DOHH2 (cell line): Measurements from ENCODE around the gene CCDC180.
"Not testable (repeated sequence)": the region's sequence is repeated elsewhere in the genome, so short reads cannot be mapped to it uniquely, and the experiment has no call there.

ENCODE experiments used
- H3F3A ChIP-seq: fragments of 200-600 bp; sonication (generic), shearing (Covaris generic); 2 replicates; pipeline ENCODE4 v1.6.0; 2016; ENCODE audit warnings: antibody characterized with exemption, mild to moderate bottlenecking; ENCODE audit not compliant: control insufficient read depth, insufficient read depth
- H3K27ac ChIP-seq: fragments of 200-600 bp; sonication (generic); 2 replicates; pipeline ENCODE4 v1.5.1; 2014; ENCODE audit warnings: low read depth, mild to moderate bottlenecking, low read length, moderate library complexity
- H3K27me3 ChIP-seq: fragments of 200-600 bp; sonication (generic); 2 replicates; pipeline ENCODE4 v1.6.1; 2014; ENCODE audit warnings: mild to moderate bottlenecking, low read length, mixed read lengths; ENCODE audit not compliant: control insufficient read depth
- H3K36me3 ChIP-seq: fragments of 200-600 bp; sonication (generic); 2 replicates; pipeline ENCODE4 v1.6.1; 2014; ENCODE audit warnings: mild to moderate bottlenecking, low read length, moderate library complexity, mixed read lengths; ENCODE audit not compliant: control insufficient read depth
- H3K4me1 ChIP-seq: fragments of 200-600 bp; sonication (generic); 2 replicates; pipeline ENCODE4 v1.6.1; 2014; ENCODE audit warnings: mild to moderate bottlenecking, low read length, mixed read lengths; ENCODE audit not compliant: control insufficient read depth
- H3K4me2 ChIP-seq: fragments of 200-600 bp; sonication (generic); 2 replicates; pipeline ENCODE4 v1.6.0; 2014; ENCODE audit warnings: mild to moderate bottlenecking, low read length, moderate library complexity
- H3K4me3 ChIP-seq: fragments of 200-600 bp; sonication (generic); 2 replicates; pipeline ENCODE4 v1.5.1; 2014; ENCODE audit warnings: mild to moderate bottlenecking, low read length, mixed read lengths
- H3K79me2 ChIP-seq: fragments of 200-600 bp; sonication (generic); 2 replicates; pipeline ENCODE4 v1.6.1; 2014; ENCODE audit warnings: mild to moderate bottlenecking, low read length, mixed read lengths; ENCODE audit not compliant: control insufficient read depth
- H3K9me2 ChIP-seq: fragments of 200-600 bp; sonication (generic); replicated peaks from 2 replicates; pipeline ENCODE4 v1.6.1; 2014; ENCODE audit warnings: mild to moderate bottlenecking, low read length, mixed read lengths; ENCODE audit not compliant: control insufficient read depth
- H3K9me3 ChIP-seq: fragments of 200-600 bp; sonication (generic); 2 replicates; pipeline ENCODE4 v1.6.1; 2014; ENCODE audit warnings: antibody characterized with exemption, low read length, mixed read lengths; ENCODE audit not compliant: control insufficient read depth, insufficient read depth
- H4K20me1 ChIP-seq: fragments of 200-600 bp; sonication (generic); 2 replicates; pipeline ENCODE4 v1.6.0; 2014; ENCODE audit warnings: low read depth, mild to moderate bottlenecking, antibody characterized with exemption, low read length, moderate library complexity; ENCODE audit not compliant: control insufficient read depth, insufficient read depth
- EZH2phosphoT487 ChIP-seq: fragments of 200-600 bp; sonication (generic); IDR thresholded peaks from 2 replicates; pipeline ENCODE4 v1.6.1; 2017; ENCODE audit warnings: borderline replicate concordance, mild to moderate bottlenecking, antibody characterized with exemption, low read length, moderate library complexity, mixed read lengths
- TF ChIP-seq, protein P1 (sequence below): fragments of 200-600 bp; sonication (generic); IDR thresholded peaks from one replicate; pipeline ENCODE4 v1.5.1; 2014; ENCODE audit warnings: antibody characterized with exemption, mild to moderate bottlenecking, low read depth, low read length; ENCODE audit not compliant: poor library complexity, severe bottlenecking

CCDC180 gene

DNA sequence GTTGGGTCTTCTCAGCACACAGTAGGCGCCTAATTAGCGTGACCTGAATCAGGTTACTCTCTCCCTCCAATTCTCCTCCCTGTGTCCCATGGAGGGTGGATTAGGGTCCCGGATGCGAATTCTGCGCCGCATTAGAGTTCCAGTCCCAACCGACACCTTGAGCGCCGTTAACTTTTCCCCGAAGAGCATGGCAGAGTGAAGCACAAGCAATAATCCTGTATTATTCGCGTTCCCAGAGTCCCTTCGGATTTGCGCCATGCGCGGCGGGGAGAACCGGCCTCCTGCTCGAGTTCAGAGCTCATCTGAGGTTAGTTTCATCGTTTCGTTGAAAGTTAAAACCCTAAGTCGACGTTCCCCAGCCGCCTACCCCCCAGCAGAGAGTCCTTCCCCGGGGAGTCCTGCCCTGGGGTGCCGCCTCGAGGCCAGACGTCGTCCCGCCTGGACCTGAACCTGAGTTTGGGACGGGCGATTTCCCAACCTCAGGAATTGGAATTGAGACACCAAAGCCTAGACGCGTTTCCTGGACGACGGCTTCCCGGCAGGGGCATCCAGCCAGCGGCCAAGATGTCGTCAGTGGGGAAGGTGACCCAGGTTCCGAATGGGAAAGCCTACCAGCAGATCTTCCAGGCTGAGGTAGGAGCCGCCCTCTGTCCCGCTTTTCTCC is at the start of gene CCDC180:
TSS of gene CCDC180 (plus strand) at position 160 of the 664 bp plus-strand sequence. CDS start at position 565, 405 bp downstream.
- Histone ChIP-seq H3K79me2 (no peaks in the 10 kb centered on the region), H4K20me1 (no peaks in the 10 kb centered on the region), H3K27ac (no peak within 1 kb of the TSS), H3K4me2 (no peak within 1 kb of the TSS), H3K9me3 (no peaks in the 10 kb centered on the region), H3F3A (no peaks in the 10 kb centered on the region), H3K4me3 (no peak within 1 kb of the TSS), H3K27me3 (no peaks in the 10 kb centered on the region), H3K9me2 (no peaks in the 10 kb centered on the region), H3K36me3 (no peaks in the 10 kb centered on the region), H3K4me1 (no peaks in the 10 kb centered on the region)
- TF ChIP-seq, protein P1, sequence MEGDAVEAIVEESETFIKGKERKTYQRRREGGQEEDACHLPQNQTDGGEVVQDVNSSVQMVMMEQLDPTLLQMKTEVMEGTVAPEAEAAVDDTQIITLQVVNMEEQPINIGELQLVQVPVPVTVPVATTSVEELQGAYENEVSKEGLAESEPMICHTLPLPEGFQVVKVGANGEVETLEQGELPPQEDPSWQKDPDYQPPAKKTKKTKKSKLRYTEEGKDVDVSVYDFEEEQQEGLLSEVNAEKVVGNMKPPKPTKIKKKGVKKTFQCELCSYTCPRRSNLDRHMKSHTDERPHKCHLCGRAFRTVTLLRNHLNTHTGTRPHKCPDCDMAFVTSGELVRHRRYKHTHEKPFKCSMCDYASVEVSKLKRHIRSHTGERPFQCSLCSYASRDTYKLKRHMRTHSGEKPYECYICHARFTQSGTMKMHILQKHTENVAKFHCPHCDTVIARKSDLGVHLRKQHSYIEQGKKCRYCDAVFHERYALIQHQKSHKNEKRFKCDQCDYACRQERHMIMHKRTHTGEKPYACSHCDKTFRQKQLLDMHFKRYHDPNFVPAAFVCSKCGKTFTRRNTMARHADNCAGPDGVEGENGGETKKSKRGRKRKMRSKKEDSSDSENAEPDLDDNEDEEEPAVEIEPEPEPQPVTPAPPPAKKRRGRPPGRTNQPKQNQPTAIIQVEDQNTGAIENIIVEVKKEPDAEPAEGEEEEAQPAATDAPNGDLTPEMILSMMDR, result no peak
- no peak for TF ChIP-seq EZH2phosphoT487

- H3K4me1 ChIP-seq, H3K9me3 ChIP-seq, H3K79me2 ChIP-seq, H3K36me3 ChIP-seq, H3K4me3 ChIP-seq, H3K9me2 ChIP-seq, H3K27ac ChIP-seq, H3F3A ChIP-seq, H3K4me2 ChIP-seq, H4K20me1 ChIP-seq, H3K27me3 ChIP-seq: not testable (repeated sequence)
These were observed 47.5 kb upstream of the CCDC180 start for GRCh38 chr9:97259834-97260514.

GRCh38 chr9:97271292-97271691 is 36.2 kb upstream of the CCDC180 start:
- Histone ChIP-seq H3K27me3 (no peaks in the 10 kb centered on the region), H4K20me1 (no peaks in the 10 kb centered on the region), H3K4me2 (no peak overlapping the region), H3K4me3 (no peak overlapping the region), H3K27ac (no peak overlapping the region), H3K9me2 (no peaks in the 10 kb centered on the region), H3K9me3 (no peaks in the 10 kb centered on the region), H3K4me1 (no peaks in the 10 kb centered on the region), H3K36me3 (no peaks in the 10 kb centered on the region), H3F3A (no peaks in the 10 kb centered on the region), H3K79me2 (no peaks in the 10 kb centered on the region)
- TF ChIP-seq EZH2phosphoT487, result no peak

- no peak overlapping the region for H3K27ac ChIP-seq
- H3K27me3 ChIP-seq, result no peaks in the 10 kb centered on the region
- no peaks in the 10 kb centered on the region for H3K79me2 ChIP-seq
- H3K4me2 ChIP-seq, result no peak overlapping the region
- H3F3A ChIP-seq, result no peaks in the 10 kb centered on the region
- H3K36me3 ChIP-seq, result no peaks in the 10 kb centered on the region
- H3K9me3 ChIP-seq, result no peaks in the 10 kb centered on the region
- no peaks in the 10 kb centered on the region for H3K9me2 ChIP-seq
- TF ChIP-seq, protein P1, result no peak
- no peak for TF ChIP-seq EZH2phosphoT487
- H4K20me1 ChIP-seq, result no peaks in the 10 kb centered on the region
- H3K4me3 ChIP-seq, result no peak overlapping the region
- H3K4me1 ChIP-seq, result no peaks in the 10 kb centered on the region
These were observed 35.4 kb upstream of the CCDC180 start for GRCh38 chr9:97272072-97272471.
